GM03348 (cell line): Measurements from ENCODE around the gene PTF1A.

ENCODE experiments used
- DNase-seq: peaks from one replicate; pipeline ENCODE4 v3.0.0; 2012; ENCODE audit warnings: low spot score

The PTF1A gene

GRCh38 chr10:23191764-23192711, at the start of gene PTF1A:
PTF1A (plus strand) TSS chr10:23192312; CDS start chr10:23192531, 219 bp downstream.
- DNase-seq: no peak

GRCh38 chr10:23146258-23146657, 45.9 kb upstream of the PTF1A start:
- DNase-seq: no peak

GRCh38 chr10:23147035-23147434, 45.1 kb upstream of the PTF1A start:
- no peak for DNase-seq

- no peak for DNase-seq
These were observed 43.9 kb upstream of the PTF1A start for GRCh38 chr10:23148214-23148613.

GRCh38 chr10:23150091-23150490, 42.0 kb upstream of the PTF1A start:
- no peak for DNase-seq

- no peak for DNase-seq
These were observed 41.5 kb upstream of the PTF1A start for GRCh38 chr10:23150610-23151009.

GRCh38 chr10:23151071-23151470, 41.0 kb upstream of the PTF1A start:
- no peak for DNase-seq

- no peak for DNase-seq
These were observed 36.9 kb upstream of the PTF1A start for GRCh38 chr10:23155169-23155568.

- DNase-seq: no peak
These were observed 35.5 kb upstream of the PTF1A start for GRCh38 chr10:23156447-23157150.

GRCh38 chr10:23157239-23157681, 34.9 kb upstream of the PTF1A start:
- no peak for DNase-seq

- peak; percentile 25 for DNase-seq
These were observed 34.3 kb upstream of the PTF1A start for GRCh38 chr10:23157691-23158369.

GRCh38 chr10:23158370-23158769, 33.7 kb upstream of the PTF1A start:
- DNase-seq: peak; percentile 80

GRCh38 chr10:23171232-23171876, 20.8 kb upstream of the PTF1A start:
- peak; percentile 60 for DNase-seq

GRCh38 chr10:23172429-23173213, 19.5 kb upstream of the PTF1A start:
- DNase-seq: no peak

GRCh38 chr10:23173214-23174073, 18.7 kb upstream of the PTF1A start:
- DNase-seq: no peak

- no peak for DNase-seq
These were observed 17.8 kb upstream of the PTF1A start for GRCh38 chr10:23174074-23174976.

GRCh38 chr10:23174977-23175512, 17.1 kb upstream of the PTF1A start:
- no peak for DNase-seq

- no peak for DNase-seq
These were observed 5.9 kb upstream of the PTF1A start for GRCh38 chr10:23186178-23186577.

GRCh38 chr10:23186697-23187096, 5.4 kb upstream of the PTF1A start:
- no peak for DNase-seq
